ENCODE results near the gene EVI5L. TPM values are rescaled to one million over a fixed set of nuclear protein-coding genes. Genes with fewer than 3 reads are reported as not detected.

Gene EVI5L
- total and polyA plus RNA-seq, 2 donors (not counting 3 experiments of a cell fraction or from before 2014, with no cell fraction given): 11.9 to 13.5 TPM

- no TSS peak for BruUV-seq (replicated peaks)
- Histone ChIP-seq H3K4me1 (ENCODE audit: control insufficient read depth, extremely low read depth, insufficient read depth, low read length) (peaks cover 2% of the 10 kb centered on the region), H3K9ac (replicated peaks; ENCODE audit: extremely low read depth, insufficient read depth, low read length) (no peak overlapping the region), H3K79me2 (ENCODE audit: control insufficient read depth, insufficient read depth, low read length) (peaks cover 3% of the 10 kb centered on the region), H3K27me3 (ENCODE audit: control insufficient read depth in 2 of 2, insufficient read depth in 2 of 2, low read length in 2 of 2) (peaks cover 12 to 17% of the 10 kb centered on the region in 2 experiments), H3K9me1 (replicated peaks; ENCODE audit: control insufficient read depth, extremely low read depth, insufficient read depth, low read length) (no peaks in the 10 kb centered on the region), H3K9me3 (replicated peaks; ENCODE audit: control insufficient read depth, insufficient read depth, low read length) (no peaks in the 10 kb centered on the region), H3K27ac (ENCODE audit: insufficient read depth, low read depth, low read length) (no peak overlapping the region), H3K36me3 (ENCODE audit: control insufficient read depth in 2 of 2, extremely low read depth in 1 of 2, insufficient read depth in 2 of 2, low read length in 2 of 2) (peaks cover 0 to 23% of the 10 kb centered on the region in 2 experiments), H3K4me2 (ENCODE audit: insufficient read depth, low read length) (no peak overlapping the region), H3K4me3 (replicated peaks in 1 of 3; ENCODE audit: insufficient read depth in 1 of 3, low read depth in 1 of 3, low read length in 3 of 3) (no peak overlapping the region), H2AFZ (ENCODE audit: low read depth, low read length) (no peak overlapping the region), H4K20me1 (replicated peaks; ENCODE audit: control insufficient read depth, extremely low read depth, insufficient read depth, low read length) (no peaks in the 10 kb centered on the region)
- CTCF ChIA-PET: interaction anchor here (0.8 to 1.3 kb wide), 2 partner anchors 8 to 43 kb away, joined by 3 to 7 read pairs; partner anchors contain the start of gene SNAPC2
- DNase-seq (ENCODE audit: low read depth, low spot score) (no peak), FAIRE-seq (no peak)
- dilution Hi-C loops (cut with MboI; ENCODE audit: extremely low pct_ligation_motif_present, low sequenced_read_pairs) (no loop called here), intact Hi-C loops (cut with micrococcal nuclease) (no loop called here)
- POLR2A ChIA-PET: interaction anchor here (0.9 kb wide), 2 partner anchors 8 to 9 kb away, joined by 3 to 5 read pairs; partner anchors contain the start of genes MAP2K7 and SNAPC2
- TF ChIP-seq CTCF (IDR thresholded peaks at IDR 0.05; ENCODE audit: extremely low read depth in 1 of 2, insufficient read depth in 1 of 2, low read depth in 1 of 2, low read length in 2 of 2) (no peak), MAX (IDR thresholded peaks at IDR 0.05; ENCODE audit: insufficient read depth, insufficient read length) (no peak), POLR2A (IDR thresholded peaks at IDR 0.05; ENCODE audit: low read depth, low read length) (no peak), JUN (IDR thresholded peaks at IDR 0.05; ENCODE audit: borderline replicate concordance, insufficient read depth, insufficient read length, low read depth) (no peak), POLR2AphosphoS5 (IDR thresholded peaks at IDR 0.05; ENCODE audit: insufficient read depth, low read depth, low read length) (no peak), MYC (IDR thresholded peaks at IDR 0.05; ENCODE audit: low read depth, low read length) (no peak), GATA2 (IDR thresholded peaks at IDR 0.05; ENCODE audit: insufficient read depth, insufficient read length, low read depth, low read length) (no peak)
Observed at GRCh38 chr19:7912144-7912696, 82.2 kb downstream of the EVI5L start.

All from endothelial cell of umbilical vein (primary cell).